Metanephros (tissue), 2 donors: ENCODE results near the gene F8. TPM values are rescaled to one million over a fixed set of nuclear protein-coding genes. Genes with fewer than 3 reads are reported as not detected.

Source experiments
- small RNA-seq: library from RNA; depleted of rRNA; stranded (forward); fragments of <200 nt; gene quantifications from one replicate; pipeline ENCODE3, GENCODE V24; 2014; ENCODE audit warnings: low replicate concordance
- total RNA-seq: library from RNA; depleted of rRNA; stranded (reverse); fragments of >200 nt; gene quantifications from one replicate; pipeline ENCODE4 v1.2.3, GENCODE V29; 2014

F8 gene
- 13.7 TPM for total RNA-seq

DNA sequence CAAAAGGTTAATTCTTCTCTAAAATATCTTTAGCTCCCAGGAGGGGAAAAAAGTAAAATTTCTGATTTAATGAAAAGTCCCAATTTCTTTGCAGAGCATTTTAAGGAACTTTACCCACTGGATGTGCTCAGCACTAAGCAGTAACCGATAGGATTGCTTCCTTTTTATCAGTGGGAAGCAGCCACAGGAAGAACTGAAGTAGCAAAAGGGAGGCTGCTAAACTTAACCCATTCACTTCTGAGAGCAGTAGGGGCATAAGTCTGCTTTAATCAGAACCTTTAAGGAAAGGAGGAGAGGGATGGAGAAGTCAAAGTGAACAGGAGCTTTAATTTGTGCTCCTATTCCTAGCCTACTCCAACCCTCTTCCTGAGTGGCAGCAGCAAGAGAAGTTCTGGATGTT is at the start of gene F8:
F8 (minus strand) TSS at position 139 of the 400 bp plus-strand sequence. CDS start 171 bp downstream, outside the sequence.

GRCh38 chrX:155070975-155071693 is 48.6 kb upstream of the F8 start, which contains the start of the genes BRCC3, CMC4 and MTCP1:
BRCC3 (plus strand) TSS chrX:155071508; CDS start chrX:155071528, 20 bp downstream.
CMC4 (minus strand) TSS chrX:155071136; CDS start chrX:155064023, 7,113 bp downstream.
MTCP1 (minus strand) TSS chrX:155071136; CDS start chrX:155066010, 5,126 bp downstream.

GRCh38 chrX:155026727-155027508 is 4.4 kb upstream of the F8 start, which contains the start of gene FUNDC2:
FUNDC2 (plus strand) TSS chrX:155026844; CDS start chrX:155026939, 95 bp downstream.

DNA sequence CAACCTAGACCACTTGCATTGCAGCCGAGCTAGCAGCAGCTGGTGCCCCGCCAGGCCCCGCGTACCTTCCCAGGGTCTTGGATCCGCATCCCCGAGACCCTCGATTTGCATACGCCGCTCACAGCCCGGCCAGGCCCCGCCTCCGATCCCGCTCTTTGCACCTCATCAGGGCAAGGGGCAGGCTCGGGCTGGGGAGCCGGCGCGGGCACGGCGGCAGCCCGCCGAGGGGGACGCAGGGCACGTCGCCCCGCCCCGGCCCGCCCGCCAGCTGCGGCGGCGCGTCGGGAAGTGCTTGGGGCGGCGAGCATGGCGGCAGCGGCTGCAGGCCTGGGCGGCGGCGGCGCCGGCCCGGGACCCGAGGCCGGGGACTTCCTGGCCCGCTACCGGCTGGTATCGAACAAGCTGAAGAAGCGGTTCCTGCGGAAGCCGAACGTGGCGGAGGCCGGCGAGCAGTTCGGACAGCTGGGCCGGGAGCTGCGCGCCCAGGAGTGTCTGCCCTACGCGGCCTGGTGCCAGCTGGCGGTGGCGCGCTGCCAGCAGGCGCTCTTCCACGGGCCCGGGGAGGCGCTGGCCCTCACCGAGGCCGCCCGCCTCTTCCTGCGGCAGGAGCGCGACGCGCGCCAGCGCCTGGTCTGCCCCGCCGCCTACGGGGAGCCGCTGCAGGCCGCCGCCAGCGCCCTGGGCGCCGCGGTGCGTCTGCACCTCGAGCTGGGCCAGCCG is 136.3 kb downstream of the F8 start, which contains the start of gene F8A1:
F8A1 (plus strand) TSS at position 287 of the 720 bp plus-strand sequence; CDS start at position 307, 20 bp downstream.

DNA sequence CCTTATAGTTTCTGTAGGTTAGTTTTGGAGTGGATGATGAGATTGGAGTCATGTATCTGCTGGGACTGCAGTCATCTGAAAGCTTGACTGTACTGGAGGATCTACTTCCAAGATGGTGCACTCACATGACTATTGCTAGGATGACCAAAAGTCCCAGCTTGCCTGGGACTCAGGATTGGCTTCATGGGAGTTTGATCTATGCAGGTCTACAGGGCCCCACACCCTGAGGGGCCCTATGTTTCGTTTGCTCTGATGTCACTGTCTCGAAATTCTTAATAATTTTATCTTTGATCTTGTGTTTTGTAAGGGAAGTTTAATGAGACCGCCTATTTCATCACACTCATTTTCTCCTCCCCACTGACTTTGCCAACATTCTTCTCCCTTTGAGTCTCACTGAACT is 188.0 kb downstream of the F8 start, which contains the start of gene SMIM9:
SMIM9 (minus strand) TSS at position 101 of the 400 bp plus-strand sequence. CDS start 3,806 bp downstream, outside the sequence.

GRCh38 chrX:154804957-154805695 is 217.4 kb downstream of the F8 start, which contains the start of gene MPP1:
MPP1 (minus strand) TSS chrX:154805485; CDS start chrX:154805373, 112 bp downstream.

Small RNAs within 50 kb of the gene (small RNA-seq; reads per million reads assigned to genes)
- not detected for gene MIR1184-1

Other genes starting within 250 kb of the F8 start
- gene MPP1, start 217.2 kb downstream of the F8 start, total RNA-seq: 53.7 TPM
- gene SMIM9, start 188.1 kb downstream of the F8 start, total RNA-seq: not detected
- 8.2 TPM for gene F8A1, start 136.4 kb downstream of the F8 start, total RNA-seq
- 47.1 TPM for gene FUNDC2, start 4.1 kb upstream of the F8 start, total RNA-seq
- 12.3 TPM for gene CMC4, start 48.4 kb upstream of the F8 start, total RNA-seq
- 6.4 TPM for gene MTCP1, start 48.4 kb upstream of the F8 start, total RNA-seq
- 13.1 TPM for gene BRCC3, start 48.8 kb upstream of the F8 start, total RNA-seq
- gene VBP1, start 193.7 kb upstream of the F8 start, total RNA-seq: 29.9 TPM
- gene RAB39B, start 241.8 kb upstream of the F8 start, total RNA-seq: 2.0 TPM